ENCODE data around the gene TBC1D22A.

TBC1D22A gene

GRCh38 chr22:46757104-46757503 lies 5.3 kb upstream of the TBC1D22A start:
- Histone ChIP-seq H3K4me3 (ENCODE audit: severe bottlenecking) (no peak overlapping the region), H3K36me3 (ENCODE audit: low read depth) (no peaks in the 10 kb centered on the region), H3K27me3 (ENCODE audit: insufficient read depth, poor library complexity, severe bottlenecking) (no peaks in the 10 kb centered on the region), H3K27ac (ENCODE audit: poor library complexity, severe bottlenecking) (no peak overlapping the region), H3K9me3 (ENCODE audit: severe bottlenecking) (peaks cover 11% of the 10 kb centered on the region), H3K4me1 (ENCODE audit: insufficient read depth, poor library complexity, severe bottlenecking) (peaks cover 16% of the 10 kb centered on the region)
- ATAC-seq (ENCODE audit: low read depth) (no peak), DNase-seq (ENCODE audit: low spot score) (no peak)
- TF ChIP-seq CTCF (IDR thresholded peaks at IDR 0.05; ENCODE audit: poor library complexity, severe bottlenecking) = no peak

GRCh38 chr22:46758121-46758520 lies 4.3 kb upstream of the TBC1D22A start:
- H3K27me3 ChIP-seq (ENCODE audit: insufficient read depth, poor library complexity, severe bottlenecking) = no peaks in the 10 kb centered on the region
- no peaks in the 10 kb centered on the region for H3K36me3 ChIP-seq (ENCODE audit: low read depth)
- no peak overlapping the region for H3K27ac ChIP-seq (ENCODE audit: poor library complexity, severe bottlenecking)
- no peak overlapping the region for H3K4me3 ChIP-seq (ENCODE audit: severe bottlenecking)
- peaks cover 16% of the 10 kb centered on the region for H3K4me1 ChIP-seq (ENCODE audit: insufficient read depth, poor library complexity, severe bottlenecking)
- no peak for DNase-seq (ENCODE audit: low spot score)
- no peak for ATAC-seq (ENCODE audit: low read depth)
- no peak for TF ChIP-seq CTCF (IDR thresholded peaks at IDR 0.05; ENCODE audit: poor library complexity, severe bottlenecking)
- H3K9me3 ChIP-seq (ENCODE audit: severe bottlenecking) = peaks cover 11% of the 10 kb centered on the region

- Histone ChIP-seq H3K27me3 (ENCODE audit: insufficient read depth, poor library complexity, severe bottlenecking) (no peaks in the 10 kb centered on the region), H3K9me3 (ENCODE audit: severe bottlenecking) (peaks cover 11% of the 10 kb centered on the region), H3K4me1 (ENCODE audit: insufficient read depth, poor library complexity, severe bottlenecking) (peaks cover 10% of the 10 kb centered on the region), H3K4me3 (ENCODE audit: severe bottlenecking) (no peak overlapping the region), H3K36me3 (ENCODE audit: low read depth) (no peaks in the 10 kb centered on the region), H3K27ac (ENCODE audit: poor library complexity, severe bottlenecking) (no peak overlapping the region)
- TF ChIP-seq CTCF (IDR thresholded peaks at IDR 0.05; ENCODE audit: poor library complexity, severe bottlenecking) = peak; percentile 59
- DNase-seq (ENCODE audit: low spot score) (no peak), ATAC-seq (ENCODE audit: low read depth) (no peak)
Measured at GRCh38 chr22:46758867-46759290, 3.6 kb upstream of the TBC1D22A start.

- H3K4me3 ChIP-seq (ENCODE audit: severe bottlenecking) = no peak overlapping the region
Measured at GRCh38 chr22:46761017-46761416, 1.4 kb upstream of the TBC1D22A start.

More at GRCh38 chr22:46761017-46761416, 1.4 kb upstream of the TBC1D22A start:
- H3K36me3 ChIP-seq (ENCODE audit: low read depth) = no peaks in the 10 kb centered on the region
- ATAC-seq (ENCODE audit: low read depth) = no peak
- no peak for TF ChIP-seq CTCF (IDR thresholded peaks at IDR 0.05; ENCODE audit: poor library complexity, severe bottlenecking)
- no peak for DNase-seq (ENCODE audit: low spot score)
- H3K27me3 ChIP-seq (ENCODE audit: insufficient read depth, poor library complexity, severe bottlenecking) = no peaks in the 10 kb centered on the region
- no peak overlapping the region for H3K27ac ChIP-seq (ENCODE audit: poor library complexity, severe bottlenecking)
- H3K4me1 ChIP-seq (ENCODE audit: insufficient read depth, poor library complexity, severe bottlenecking) = peaks cover 5% of the 10 kb centered on the region
- H3K9me3 ChIP-seq (ENCODE audit: severe bottlenecking) = peaks cover 8% of the 10 kb centered on the region

All from RWPE2 (cell line).